NT2/D1 (cell line): ENCODE measurements around the gene SOX14.

Source experiments
- DNase-seq: peaks from one replicate; pipeline ENCODE4 v3.0.0-alpha.2; 2011; ENCODE audit warnings: low read depth, low spot score
- H3K27me3 ChIP-seq: 2 replicates; pipeline ENCODE4 v1.6.0; 2011; ENCODE audit warnings: mild to moderate bottlenecking; ENCODE audit not compliant: insufficient read length, insufficient read depth
- H3K36me3 ChIP-seq: 2 replicates; pipeline ENCODE4 v1.6.1; 2011; ENCODE audit warnings: mild to moderate bottlenecking, low read length, mixed read lengths; ENCODE audit not compliant: insufficient read depth, insufficient read length
- H3K4me1 ChIP-seq: 2 replicates; pipeline ENCODE4 v1.5.1; 2011; ENCODE audit not compliant: insufficient read depth, insufficient read length
- H3K4me3 ChIP-seq: 2 replicates; pipeline ENCODE4 v1.5.1; 2011; ENCODE audit warnings: low read depth; ENCODE audit not compliant: insufficient read length
- H3K9ac ChIP-seq: 2 replicates; pipeline ENCODE4 v1.6.0; 2011; ENCODE audit warnings: low read depth; ENCODE audit not compliant: insufficient read length
- H3K9me3 ChIP-seq: 2 replicates; pipeline ENCODE4 v1.5.1; 2011; ENCODE audit warnings: mild to moderate bottlenecking, low read length; ENCODE audit not compliant: insufficient read depth
- SUZ12 ChIP-seq: IDR thresholded peaks from 2 replicates; pipeline ENCODE4 v1.6.1; 2011; ENCODE audit not compliant: insufficient read length, insufficient read depth; ENCODE audit errors: extremely low read depth
- YY1 ChIP-seq: IDR thresholded peaks from 2 replicates; pipeline ENCODE4 v1.6.1; 2011; ENCODE audit not compliant: insufficient read length, insufficient read depth
- ZNF274 ChIP-seq: IDR thresholded peaks from 2 replicates; pipeline ENCODE4 v1.6.1; 2011; ENCODE audit warnings: mild to moderate bottlenecking, low read depth, low read length

The SOX14 gene

DNA sequence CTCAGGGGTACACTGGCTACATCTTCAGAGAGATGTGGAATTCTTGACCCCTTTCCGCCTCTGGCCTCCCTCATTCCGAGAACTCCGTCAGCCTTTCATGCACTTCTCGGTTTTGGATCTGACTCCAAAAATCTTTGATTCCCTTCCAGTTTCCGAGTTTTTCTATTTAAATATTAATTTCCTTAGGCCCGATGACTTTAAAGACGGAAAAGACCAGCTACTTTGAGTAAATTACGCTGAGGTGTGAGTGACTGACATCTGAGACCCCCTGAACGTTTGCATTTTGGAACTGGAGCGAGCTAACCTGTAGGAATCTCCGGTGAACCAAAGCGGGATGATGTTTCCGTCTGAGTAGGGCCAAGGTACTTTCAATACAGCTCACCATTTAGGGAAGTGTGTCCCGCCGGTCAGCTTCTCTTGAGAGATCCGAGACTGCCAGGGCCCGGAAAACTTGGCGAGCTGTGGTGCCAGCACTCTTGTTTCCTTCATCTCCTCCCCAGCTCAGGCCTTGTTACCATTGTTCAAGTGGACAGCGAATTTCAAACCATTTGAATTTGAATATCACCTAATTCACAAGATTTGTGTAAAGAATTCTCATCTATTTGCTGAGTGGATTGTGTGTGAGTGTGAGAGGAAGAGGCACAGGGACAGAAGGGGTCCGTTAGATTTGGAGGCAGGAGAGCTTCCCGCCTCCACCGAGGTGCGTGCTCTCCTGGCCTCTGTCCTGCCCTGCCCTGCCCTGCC lies 5.4 kb downstream of the SOX14 start:
- Histone ChIP-seq H3K9me3 (no peaks in the 10 kb centered on the region), H3K4me1 (peaks cover 22% of the 10 kb centered on the region), H3K36me3 (no peaks in the 10 kb centered on the region), H3K4me3 (peak overlapping the region; percentile 0), H3K27me3 (peaks cover 100% of the 10 kb centered on the region), H3K9ac (peak overlapping the region; percentile 51)
- TF ChIP-seq YY1 (no peak), SUZ12 (peak; percentile 5), ZNF274 (no peak)
- no peak for DNase-seq

DNA sequence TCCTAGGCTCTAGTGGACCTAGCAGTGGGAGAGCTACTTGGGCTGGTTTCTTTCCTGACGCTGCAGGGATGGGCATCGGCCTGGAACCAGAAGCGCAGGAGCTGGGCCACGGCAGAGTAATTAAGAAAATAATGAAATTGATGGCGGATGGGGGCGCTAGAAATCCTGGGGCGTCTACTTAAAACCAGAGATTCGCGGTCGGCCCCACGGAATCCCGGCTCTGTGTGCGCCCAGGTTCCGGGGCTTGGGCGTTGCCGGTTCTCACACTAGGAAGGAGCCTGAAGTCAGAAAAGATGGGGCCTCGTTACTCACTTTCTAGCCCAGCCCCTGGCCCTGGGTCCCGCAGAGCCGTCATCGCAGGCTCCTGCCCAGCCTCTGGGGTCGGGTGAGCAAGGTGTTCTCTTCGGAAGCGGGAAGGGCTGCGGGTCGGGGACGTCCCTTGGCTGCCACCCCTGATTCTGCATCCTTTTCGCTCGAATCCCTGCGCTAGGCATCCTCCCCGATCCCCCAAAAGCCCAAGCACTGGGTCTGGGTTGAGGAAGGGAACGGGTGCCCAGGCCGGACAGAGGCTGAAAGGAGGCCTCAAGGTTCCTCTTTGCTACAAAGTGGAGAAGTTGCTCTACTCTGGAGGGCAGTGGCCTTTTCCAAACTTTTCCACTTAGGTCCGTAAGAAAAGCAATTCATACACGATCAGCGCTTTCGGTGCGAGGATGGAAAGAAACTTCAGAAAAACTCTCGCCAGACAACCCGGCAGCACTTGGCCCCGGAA lies 6.1 kb downstream of the SOX14 start:
- no peak for TF ChIP-seq SUZ12
- TF ChIP-seq ZNF274 = no peak
- TF ChIP-seq YY1 = no peak
- no peak overlapping the region for H3K9ac ChIP-seq
- no peaks in the 10 kb centered on the region for H3K9me3 ChIP-seq
- no peak for DNase-seq
- H3K4me3 ChIP-seq = peak overlapping the region; percentile 31
- H3K36me3 ChIP-seq = no peaks in the 10 kb centered on the region
- H3K4me1 ChIP-seq = peaks cover 14% of the 10 kb centered on the region
- H3K27me3 ChIP-seq = peaks cover 100% of the 10 kb centered on the region

DNA sequence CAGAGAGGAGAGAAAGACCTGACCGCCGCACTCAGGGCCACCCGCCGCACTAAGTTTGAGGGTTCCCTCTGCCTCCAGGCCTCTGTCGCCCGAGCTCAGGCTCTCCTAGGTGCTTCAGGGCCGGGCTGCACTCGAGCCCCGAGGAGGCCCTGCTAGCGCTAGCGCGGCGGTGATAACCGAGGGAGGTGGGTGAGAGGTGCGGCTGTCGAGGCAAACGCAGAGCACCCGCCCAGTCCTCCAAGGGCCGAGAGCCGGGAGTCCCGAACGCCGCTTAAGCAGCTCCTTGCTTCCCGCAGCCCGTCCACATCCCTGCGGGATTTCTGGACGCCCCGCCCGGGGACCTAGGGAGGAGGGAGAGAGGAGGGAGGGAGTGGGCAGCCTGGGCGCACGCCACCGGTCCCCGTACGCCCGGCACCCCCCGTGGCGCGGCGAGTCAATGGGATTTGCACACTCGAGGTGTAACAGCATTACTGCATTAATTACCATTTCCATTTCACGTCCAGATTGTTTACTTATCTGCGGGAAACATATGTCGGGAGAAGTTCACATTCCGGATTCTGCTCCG lies 6.8 kb downstream of the SOX14 start:
- TF ChIP-seq YY1 (no peak), ZNF274 (no peak), SUZ12 (peak; percentile 87)
- no peak for DNase-seq
- Histone ChIP-seq H3K9me3 (no peaks in the 10 kb centered on the region), H3K27me3 (peaks cover 100% of the 10 kb centered on the region), H3K36me3 (no peaks in the 10 kb centered on the region), H3K4me1 (peaks cover 10% of the 10 kb centered on the region), H3K4me3 (peak overlapping the region; percentile 31), H3K9ac (no peak overlapping the region)

DNA sequence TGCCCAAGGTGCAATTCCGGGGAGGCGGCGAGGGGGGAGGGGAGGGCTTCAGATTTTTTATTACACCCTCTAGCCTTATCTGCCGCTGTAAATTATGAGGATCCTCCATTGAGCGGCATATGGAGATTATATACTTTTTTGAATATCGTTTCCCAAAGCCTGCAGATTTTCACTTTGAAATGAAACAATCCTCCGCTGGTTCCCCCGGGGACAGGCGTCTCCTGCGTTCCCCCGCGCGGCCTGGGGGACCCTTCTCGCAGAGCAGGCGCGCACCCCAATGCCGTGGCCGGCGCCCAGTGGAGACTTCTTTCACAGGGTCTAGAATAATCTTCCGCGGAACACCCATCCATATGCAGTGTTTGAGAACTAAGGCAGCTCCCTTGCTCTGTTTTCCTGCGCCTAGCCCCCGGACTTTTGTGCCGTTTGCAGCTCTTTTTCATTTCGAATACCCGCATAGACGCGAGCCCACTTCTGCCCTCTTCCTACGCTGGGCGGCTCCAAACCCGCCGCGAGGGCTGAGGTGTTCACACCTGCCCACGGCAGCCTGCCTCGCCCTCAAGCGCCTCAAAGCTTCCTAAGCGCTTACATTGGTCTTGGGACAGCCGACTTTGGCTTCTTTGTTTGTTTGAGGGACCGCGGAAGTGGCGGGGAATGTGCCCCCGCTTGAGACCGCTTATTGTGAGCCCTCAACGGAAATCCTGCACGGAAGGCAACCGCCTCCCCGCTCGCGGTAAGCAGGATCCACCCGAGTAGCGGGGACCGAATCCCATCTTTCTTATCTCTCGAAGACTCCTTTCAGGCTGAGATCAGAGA lies 7.5 kb downstream of the SOX14 start:
- peaks cover 10% of the 10 kb centered on the region for H3K4me1 ChIP-seq
- no peak overlapping the region for H3K9ac ChIP-seq
- peaks cover 100% of the 10 kb centered on the region for H3K27me3 ChIP-seq
- no peak for DNase-seq
- no peaks in the 10 kb centered on the region for H3K36me3 ChIP-seq
- no peaks in the 10 kb centered on the region for H3K9me3 ChIP-seq
- H3K4me3 ChIP-seq = peak overlapping the region; percentile 31
- TF ChIP-seq YY1 (no peak), SUZ12 (peak; percentile 90)

DNA sequence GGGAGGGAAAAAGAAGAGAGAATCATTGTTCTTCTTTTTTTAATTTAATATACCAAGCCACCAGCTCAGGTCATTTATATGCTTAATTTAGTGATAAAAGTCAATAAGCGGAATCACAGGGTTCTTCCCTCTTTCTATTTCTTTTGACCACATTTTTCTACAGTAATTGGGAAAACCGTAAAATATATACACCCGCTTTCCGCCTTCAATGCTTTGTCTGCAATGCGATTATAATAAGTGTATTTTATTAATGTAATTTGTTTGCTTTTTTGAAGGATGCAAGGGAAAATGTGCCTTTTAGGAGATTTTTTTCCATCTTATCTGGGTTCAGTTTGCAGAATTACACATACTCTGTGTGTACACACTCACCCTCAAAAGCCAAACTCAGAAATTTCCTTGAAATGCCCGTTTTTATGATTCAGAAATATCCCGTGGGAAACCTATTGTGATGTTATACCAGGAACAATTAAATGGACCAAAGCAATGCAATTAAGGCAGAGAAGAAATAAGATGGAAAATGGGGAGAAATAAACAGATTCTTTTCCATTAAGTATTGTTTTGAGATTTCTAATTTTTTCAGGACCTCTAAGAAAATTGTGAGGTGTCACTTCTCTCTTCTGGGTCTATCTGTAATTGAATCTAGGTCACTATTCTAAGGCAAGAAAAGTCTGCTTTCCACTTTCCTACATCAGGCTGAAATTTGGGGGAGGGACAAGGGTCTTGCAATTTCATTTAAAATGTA lies 8.3 kb downstream of the SOX14 start:
- TF ChIP-seq YY1 (no peak), SUZ12 (no peak), ZNF274 (no peak)
- DNase-seq = no peak
- no peak overlapping the region for H3K4me3 ChIP-seq
- no peak overlapping the region for H3K9ac ChIP-seq
- no peaks in the 10 kb centered on the region for H3K36me3 ChIP-seq
- H3K4me1 ChIP-seq = peaks cover 4% of the 10 kb centered on the region
- H3K27me3 ChIP-seq = peaks cover 98% of the 10 kb centered on the region
- H3K9me3 ChIP-seq = no peaks in the 10 kb centered on the region

DNA sequence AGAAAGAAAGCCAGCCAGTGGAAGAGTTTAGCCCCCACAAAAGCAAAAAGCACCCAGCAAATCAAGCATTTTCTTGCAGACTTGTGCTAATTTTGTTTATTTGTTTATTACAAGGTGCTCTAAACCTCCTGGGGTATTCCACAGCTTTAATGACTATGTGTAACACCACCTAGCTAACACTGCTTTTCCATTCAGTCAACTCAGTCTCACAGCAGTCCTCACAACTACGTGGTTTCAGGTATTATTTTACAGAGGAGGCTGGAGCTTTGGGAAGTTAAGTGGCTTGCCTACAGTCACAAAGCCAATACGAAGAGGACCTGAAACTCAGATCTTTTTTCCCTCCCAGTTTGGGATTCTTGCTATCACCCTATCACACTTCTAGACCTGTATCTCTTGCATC lies 14.8 kb downstream of the SOX14 start:
- no peak for TF ChIP-seq ZNF274
- no peak for TF ChIP-seq YY1
- no peak for TF ChIP-seq SUZ12
- Histone ChIP-seq H3K36me3 (no peaks in the 10 kb centered on the region), H3K4me3 (no peak overlapping the region), H3K9me3 (no peaks in the 10 kb centered on the region), H3K27me3 (peaks cover 49% of the 10 kb centered on the region), H3K9ac (no peak overlapping the region), H3K4me1 (peaks cover 3% of the 10 kb centered on the region)
- DNase-seq = no peak
